ENCODE results near the gene LACC1. TPM values are rescaled to one million over a fixed set of nuclear protein-coding genes. Genes with fewer than 3 reads are reported as not detected.

LACC1 gene
- total RNA-seq, 1 donor from 2014 or later, result 1.7 TPM

DNA sequence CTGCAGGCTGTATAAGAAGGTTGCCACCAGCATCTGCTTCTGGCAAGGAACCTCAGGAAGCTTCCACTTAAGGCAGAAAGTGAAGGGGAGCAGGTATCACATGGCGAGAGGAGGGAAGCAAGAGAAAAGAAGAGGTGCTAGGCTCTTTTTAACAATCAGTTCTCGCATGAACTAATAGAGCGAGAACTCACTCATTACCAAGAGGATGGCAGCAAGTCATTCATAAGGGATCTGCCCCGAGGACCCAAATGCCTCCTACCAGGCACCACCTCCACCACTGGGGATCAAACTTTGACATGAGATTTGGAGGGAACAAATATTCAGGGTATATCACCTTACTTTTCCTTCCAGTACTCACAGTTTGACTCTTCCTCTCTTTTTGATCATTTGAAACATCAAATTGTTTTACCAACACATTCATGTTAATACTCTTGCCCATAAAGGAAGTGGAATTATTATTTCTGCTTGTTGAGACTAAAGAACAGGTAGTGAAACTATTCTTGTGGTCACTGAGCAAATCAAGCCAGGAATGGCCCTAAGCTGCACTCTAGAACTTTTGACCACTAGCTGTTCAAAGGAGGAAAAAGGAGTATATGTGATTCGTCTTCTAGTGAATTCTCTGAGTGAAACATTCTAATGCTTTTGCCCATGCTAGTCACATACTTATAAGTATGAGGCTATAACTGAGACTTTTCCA lies 45.0 kb downstream of the LACC1 start:
- Histone ChIP-seq H3K27me3 (no peaks in the 10 kb centered on the region), H3F3A (ENCODE audit: low read depth) (no peaks in the 10 kb centered on the region), H3K4me3 (no peak overlapping the region), H4K20me1 (ENCODE audit: low read depth) (no peaks in the 10 kb centered on the region), H3K27ac (no peak overlapping the region), H3K36me3 (no peaks in the 10 kb centered on the region), H3K79me2 (ENCODE audit: low read depth) (no peaks in the 10 kb centered on the region), H3K9me3 (ENCODE audit: low read depth) (no peaks in the 10 kb centered on the region), H2AFZ (replicated peaks) (no peak overlapping the region), H3K4me1 (no peaks in the 10 kb centered on the region), H3K4me2 (no peak overlapping the region), H3K9ac (no peak overlapping the region)
- Mint-ChIP-seq H3K36me3 (no peaks in the 10 kb centered on the region), H3K27me3 (ENCODE audit: insufficient read depth, low read depth) (no peaks in the 10 kb centered on the region), H3K27ac (no peak overlapping the region), H3K4me1 (no peaks in the 10 kb centered on the region), H3K9me3 (no peaks in the 10 kb centered on the region), H3K4me3 (no peak overlapping the region)
- TF ChIP-seq CTCF (IDR thresholded peaks at IDR 0.05), result no peak
- no peak for DNase-seq (ENCODE audit: low spot score)

DNA sequence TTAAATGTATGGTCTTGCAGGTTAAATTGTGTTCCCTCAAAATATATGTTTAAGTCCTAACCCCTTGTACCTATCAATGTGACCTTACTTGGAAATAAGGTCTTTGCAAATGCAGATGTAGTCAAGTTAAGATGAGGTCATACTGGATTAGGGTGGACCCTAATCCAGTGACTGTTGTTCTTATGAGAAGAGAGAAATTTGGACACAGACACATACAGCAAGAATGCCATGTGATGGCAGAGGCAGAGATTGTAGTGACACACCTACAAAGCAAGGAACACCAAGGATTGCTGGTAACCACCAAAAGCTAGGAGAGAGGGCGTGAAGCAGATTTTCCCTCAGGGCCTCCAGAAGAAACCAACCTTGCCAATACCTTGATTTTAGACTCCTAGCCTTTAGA lies 50.2 kb downstream of the LACC1 start:
- Histone ChIP-seq H4K20me1 (ENCODE audit: low read depth) (no peaks in the 10 kb centered on the region), H3K36me3 (no peaks in the 10 kb centered on the region), H3K9ac (no peak overlapping the region), H3F3A (ENCODE audit: low read depth) (no peaks in the 10 kb centered on the region), H3K27me3 (no peaks in the 10 kb centered on the region), H3K79me2 (ENCODE audit: low read depth) (no peaks in the 10 kb centered on the region), H3K4me3 (no peak overlapping the region), H2AFZ (replicated peaks) (no peak overlapping the region), H3K4me2 (no peak overlapping the region), H3K9me3 (ENCODE audit: low read depth) (no peaks in the 10 kb centered on the region), H3K27ac (no peak overlapping the region), H3K4me1 (no peaks in the 10 kb centered on the region)
- DNase-seq (ENCODE audit: low spot score), result no peak
- Mint-ChIP-seq H3K27me3 (ENCODE audit: insufficient read depth, low read depth) (no peaks in the 10 kb centered on the region), H3K36me3 (peaks cover 2% of the 10 kb centered on the region), H3K4me1 (no peaks in the 10 kb centered on the region), H3K27ac (no peak overlapping the region), H3K4me3 (no peak overlapping the region), H3K9me3 (peaks cover 3% of the 10 kb centered on the region)
- TF ChIP-seq EZH2 (IDR thresholded peaks at IDR 0.05) (no peak), EZH2phosphoT487 (IDR thresholded peaks at IDR 0.05) (no peak), CTCF (IDR thresholded peaks at IDR 0.05) (no peak)

- Mint-ChIP-seq H3K4me3 (no peak overlapping the region), H3K27ac (no peak overlapping the region), H3K27me3 (ENCODE audit: insufficient read depth, low read depth) (no peaks in the 10 kb centered on the region), H3K36me3 (peaks cover 2% of the 10 kb centered on the region), H3K9me3 (peaks cover 3% of the 10 kb centered on the region), H3K4me1 (peaks cover 14% of the 10 kb centered on the region)
- Histone ChIP-seq H3F3A (ENCODE audit: low read depth) (no peaks in the 10 kb centered on the region), H2AFZ (replicated peaks) (no peak overlapping the region), H3K27me3 (no peaks in the 10 kb centered on the region), H3K4me1 (no peaks in the 10 kb centered on the region), H3K9ac (no peak overlapping the region), H3K27ac (no peak overlapping the region), H3K36me3 (no peaks in the 10 kb centered on the region), H3K4me3 (no peak overlapping the region), H3K79me2 (ENCODE audit: low read depth) (no peaks in the 10 kb centered on the region), H4K20me1 (ENCODE audit: low read depth) (no peaks in the 10 kb centered on the region), H3K9me3 (ENCODE audit: low read depth) (no peaks in the 10 kb centered on the region), H3K4me2 (no peak overlapping the region)
- no peak for DNase-seq (ENCODE audit: low spot score)
- no peak for TF ChIP-seq CTCF (IDR thresholded peaks at IDR 0.05)
- TF ChIP-seq EZH2phosphoT487 (IDR thresholded peaks at IDR 0.05), result no peak
- no peak for TF ChIP-seq EZH2 (IDR thresholded peaks at IDR 0.05)
These were observed 53.7 kb downstream of the LACC1 start for GRCh38 chr13:43933378-43933777.

All from neural progenitor cell (in vitro differentiated cells).